HL-60 (cell line): ENCODE measurements around the gene TGFBR1.

ENCODE experiments used
- DNase-seq, 2 experiments: peaks; one replicate each; pipeline ENCODE4 v3.0.0-alpha.2; 2010 to 2020; ENCODE audit warnings: low read depth in 1 of 2, low spot score in 1 of 2
- H3K27ac ChIP-seq: fragments of 250-450 bp; sonication (Bioruptor Pico); replicated peaks from 2 replicates; pipeline ENCODE4 v1.5.1; 2020; ENCODE audit warnings: mild to moderate bottlenecking, moderate library complexity
- H3K27me3 ChIP-seq: fragments of 250-450 bp; sonication (Bioruptor Pico); 2 replicates; pipeline ENCODE4 v1.5.1; 2021; ENCODE audit warnings: mild to moderate bottlenecking, moderate library complexity; ENCODE audit not compliant: insufficient read depth, poor library complexity, severe bottlenecking
- H3K4me3 ChIP-seq: replicated peaks from 2 replicates; pipeline ENCODE4 v1.5.1; 2011; ENCODE audit warnings: mild to moderate bottlenecking, control low read depth, low read length; ENCODE audit not compliant: insufficient read depth
- CTCF ChIP-seq: IDR thresholded peaks from one replicate; pipeline ENCODE4 v1.5.1; 2011; ENCODE audit warnings: low read length, control low read depth, inconsistent platforms; ENCODE audit not compliant: insufficient read depth
- GABPA ChIP-seq: IDR thresholded peaks from 2 replicates; pipeline ENCODE4 v1.6.1; 2012; ENCODE audit warnings: low read depth
- POLR2AphosphoS5 ChIP-seq: IDR thresholded peaks from 2 replicates; pipeline ENCODE4 v1.6.1; 2012; ENCODE audit warnings: low read depth
- REST ChIP-seq: IDR thresholded peaks from 2 replicates; pipeline ENCODE4 v1.6.1; 2012; ENCODE audit warnings: low read depth; ENCODE audit not compliant: insufficient replicate concordance
- SPI1 ChIP-seq: IDR thresholded peaks from 2 replicates; pipeline ENCODE4 v1.6.1; 2012; ENCODE audit warnings: low read depth, mild to moderate bottlenecking, borderline replicate concordance

TGFBR1 gene

GRCh38 chr9:99056886-99057664 lies 47.8 kb upstream of the TGFBR1 start:
- Histone ChIP-seq H3K4me3 (no peak overlapping the region), H3K27ac (peak overlapping the region; percentile 88), H3K27me3 (no peaks in the 10 kb centered on the region)
- TF ChIP-seq POLR2AphosphoS5 = no peak
- peak; percentile 34; the same call in 1 of the 2 replicates for TF ChIP-seq SPI1
- no peak for TF ChIP-seq GABPA
- peak in 1 of 2 experiments; percentile 16 for DNase-seq

GRCh38 chr9:99057665-99058625 lies 47.0 kb upstream of the TGFBR1 start:
- Histone ChIP-seq H3K27ac (peak overlapping the region; percentile 88), H3K4me3 (no peak overlapping the region), H3K27me3 (no peaks in the 10 kb centered on the region)
- DNase-seq = peak; percentile 62 to 91
- TF ChIP-seq GABPA (no peak), REST (no peak), SPI1 (peak; percentile 36; the same call in 1 of the 2 replicates), POLR2AphosphoS5 (peak; percentile 70), CTCF (no peak)

- no peak overlapping the region for H3K4me3 ChIP-seq
- H3K27ac ChIP-seq = peak overlapping the region; percentile 88
- TF ChIP-seq SPI1 = peak; percentile 98
- peak; percentile 31; the same call in 1 of the 2 replicates for TF ChIP-seq POLR2AphosphoS5
- no peak for TF ChIP-seq REST
- no peaks in the 10 kb centered on the region for H3K27me3 ChIP-seq
- peak; percentile 84 to 88 for DNase-seq
These were observed 45.7 kb upstream of the TGFBR1 start for GRCh38 chr9:99058964-99059921.

- H3K27ac ChIP-seq = peak overlapping the region; percentile 88
- no peak overlapping the region for H3K4me3 ChIP-seq
- no peaks in the 10 kb centered on the region for H3K27me3 ChIP-seq
- no peak for DNase-seq
- no peak for TF ChIP-seq SPI1
- no peak for TF ChIP-seq REST
- no peak for TF ChIP-seq GABPA
- no peak for TF ChIP-seq POLR2AphosphoS5
- no peak for TF ChIP-seq CTCF
These were observed 44.3 kb upstream of the TGFBR1 start for GRCh38 chr9:99060621-99061020.
